SJCRH30 (cell line): ENCODE results near the gene CD320. TPM values are rescaled to one million over a fixed set of nuclear protein-coding genes. Genes with fewer than 3 reads are reported as not detected.
A peak's percentile ranks its signal among the peaks of the same experiment; 100 is the strongest.
"Not testable (repeated sequence)": the region's sequence is repeated elsewhere in the genome, so short reads cannot be mapped to it uniquely, and the experiment has no call there.

ENCODE experiments used
- DNase-seq, 2 experiments: peaks; one replicate each; pipeline ENCODE4 v3.0.0-alpha.2; 2015 to 2020
- H3K27ac ChIP-seq: fragments of 250-450 bp; sonication (Bioruptor Pico); 2 replicates; pipeline ENCODE4 v1.5.1; 2020; ENCODE audit warnings: mild to moderate bottlenecking, moderate library complexity
- H3K27me3 ChIP-seq: fragments of 250-450 bp; sonication (Bioruptor Pico); 2 replicates; pipeline ENCODE4 v1.5.1; 2020; ENCODE audit warnings: mild to moderate bottlenecking, moderate library complexity
- H3K36me3 ChIP-seq: fragments of 250-450 bp; sonication (Bioruptor Pico); 2 replicates; pipeline ENCODE4 v1.5.1; 2020; ENCODE audit warnings: mild to moderate bottlenecking, moderate library complexity
- H3K4me1 ChIP-seq: fragments of 250-450 bp; sonication (Bioruptor Pico); 2 replicates; pipeline ENCODE4 v1.5.1; 2020; ENCODE audit warnings: mild to moderate bottlenecking, moderate library complexity
- H3K4me3 ChIP-seq: fragments of 250-450 bp; sonication (Bioruptor Pico); 2 replicates; pipeline ENCODE4 v1.5.1; 2020; ENCODE audit warnings: mild to moderate bottlenecking, moderate library complexity
- H3K9me3 ChIP-seq: fragments of 250-450 bp; sonication (Bioruptor Pico); replicated peaks from 2 replicates; pipeline ENCODE4 v1.5.1; 2020; ENCODE audit warnings: mild to moderate bottlenecking, moderate library complexity
- total RNA-seq: library from RNA; depleted of rRNA; stranded (reverse); fragments of >200 nt; shearing (Covaris generic); gene quantifications from 2 replicates; pipeline ENCODE4 v1.2.3, GENCODE V29; 2014

The CD320 gene
- total RNA-seq, 1 experiment from 2014 or later = 44.2 TPM

GRCh38 chr19:8306235-8307054, 1.7 kb downstream of the CD320 start:
- peak in 1 of 2 experiments; percentile 1 for DNase-seq

GRCh38 chr19:8305798-8306197, 2.4 kb downstream of the CD320 start:
- H3K9me3 ChIP-seq = no peaks in the 10 kb centered on the region
- no peak overlapping the region for H3K27ac ChIP-seq
- no peak overlapping the region for H3K4me3 ChIP-seq
- H3K27me3 ChIP-seq = no peaks in the 10 kb centered on the region
- no peak for DNase-seq
- H3K4me1 ChIP-seq = peaks cover 9% of the 10 kb centered on the region; the same call in 1 of the 2 replicates
- no peaks in the 10 kb centered on the region for H3K36me3 ChIP-seq

More at GRCh38 chr19:8306235-8307054, 1.7 kb downstream of the CD320 start:
- no peaks in the 10 kb centered on the region for H3K9me3 ChIP-seq
- no peak overlapping the region for H3K4me3 ChIP-seq
- H3K4me1 ChIP-seq = peaks cover 9% of the 10 kb centered on the region; the same call in 1 of the 2 replicates
- peaks cover 3% of the 10 kb centered on the region; the same call in 1 of the 2 replicates for H3K36me3 ChIP-seq
- H3K27ac ChIP-seq = no peak overlapping the region
- H3K27me3 ChIP-seq = no peaks in the 10 kb centered on the region

GRCh38 chr19:8304841-8305621, 3.1 kb downstream of the CD320 start:
- peak; percentile 35 to 50 for DNase-seq
- H3K4me1 ChIP-seq = peaks cover 9% of the 10 kb centered on the region; the same call in 1 of the 2 replicates
- no peaks in the 10 kb centered on the region for H3K9me3 ChIP-seq
- no peaks in the 10 kb centered on the region for H3K27me3 ChIP-seq
- H3K4me3 ChIP-seq = no peak overlapping the region
- H3K27ac ChIP-seq = no peak overlapping the region
- no peaks in the 10 kb centered on the region for H3K36me3 ChIP-seq

- no peaks in the 10 kb centered on the region for H3K27me3 ChIP-seq
Measured at GRCh38 chr19:8302734-8303133, 5.4 kb downstream of the CD320 start.

GRCh38 chr19:8302357-8302691, 5.8 kb downstream of the CD320 start:
- Histone ChIP-seq H3K27ac (no peak overlapping the region), H3K27me3 (no peaks in the 10 kb centered on the region), H3K36me3 (no peaks in the 10 kb centered on the region), H3K4me1 (peaks cover 9% of the 10 kb centered on the region; the same call in 1 of the 2 replicates), H3K4me3 (no peak overlapping the region), H3K9me3 (no peaks in the 10 kb centered on the region)
- peak; percentile 44 to 59 for DNase-seq

More at GRCh38 chr19:8302734-8303133, 5.4 kb downstream of the CD320 start:
- peak in 1 of 2 experiments; percentile 3 for DNase-seq
- H3K4me1 ChIP-seq = peaks cover 9% of the 10 kb centered on the region; the same call in 1 of the 2 replicates
- no peak overlapping the region for H3K27ac ChIP-seq
- H3K9me3 ChIP-seq = no peaks in the 10 kb centered on the region
- H3K4me3 ChIP-seq = no peak overlapping the region
- H3K36me3 ChIP-seq = no peaks in the 10 kb centered on the region

- H3K27ac ChIP-seq, H3K4me1 ChIP-seq, H3K36me3 ChIP-seq, H3K27me3 ChIP-seq, H3K9me3 ChIP-seq, DNase-seq, H3K4me3 ChIP-seq: not testable (repeated sequence)
Measured at GRCh38 chr19:8291337-8291736, 16.8 kb downstream of the CD320 start.

- H3K9me3 ChIP-seq, H3K4me3 ChIP-seq: not testable (repeated sequence)
Measured at GRCh38 chr19:8276508-8276907, 31.6 kb downstream of the CD320 start.

GRCh38 chr19:8269724-8270123, 38.4 kb downstream of the CD320 start:
- no peaks in the 10 kb centered on the region for H3K27me3 ChIP-seq
- no peak for DNase-seq
- no peak overlapping the region for H3K4me3 ChIP-seq
- H3K36me3 ChIP-seq = no peaks in the 10 kb centered on the region
- no peaks in the 10 kb centered on the region for H3K4me1 ChIP-seq
- H3K27ac ChIP-seq = no peak overlapping the region
- H3K9me3 ChIP-seq = no peaks in the 10 kb centered on the region

More at GRCh38 chr19:8276508-8276907, 31.6 kb downstream of the CD320 start:
- not testable (repeated sequence) for H3K27me3 ChIP-seq, H3K36me3 ChIP-seq, H3K4me1 ChIP-seq, DNase-seq, H3K27ac ChIP-seq

- no peak for DNase-seq
- H3K4me1 ChIP-seq = no peaks in the 10 kb centered on the region
- no peaks in the 10 kb centered on the region for H3K9me3 ChIP-seq
- H3K27me3 ChIP-seq = no peaks in the 10 kb centered on the region
- no peak overlapping the region for H3K4me3 ChIP-seq
- no peaks in the 10 kb centered on the region for H3K36me3 ChIP-seq
- H3K27ac ChIP-seq = no peak overlapping the region
Measured at GRCh38 chr19:8265872-8266271, 42.3 kb downstream of the CD320 start.

GRCh38 chr19:8264248-8264647, 43.9 kb downstream of the CD320 start:
- H3K9me3 ChIP-seq, H3K4me3 ChIP-seq, H3K27ac ChIP-seq, H3K4me1 ChIP-seq, DNase-seq, H3K36me3 ChIP-seq, H3K27me3 ChIP-seq: not testable (repeated sequence)

- no peaks in the 10 kb centered on the region for H3K9me3 ChIP-seq
- DNase-seq = no peak
Measured at GRCh38 chr19:8262431-8262830, 45.7 kb downstream of the CD320 start.

GRCh38 chr19:8261881-8262280, 46.3 kb downstream of the CD320 start:
- no peaks in the 10 kb centered on the region for H3K36me3 ChIP-seq
- no peak for DNase-seq
- H3K27me3 ChIP-seq = no peaks in the 10 kb centered on the region
- no peak overlapping the region for H3K27ac ChIP-seq
- H3K9me3 ChIP-seq = no peaks in the 10 kb centered on the region
- no peak overlapping the region for H3K4me3 ChIP-seq
- no peaks in the 10 kb centered on the region for H3K4me1 ChIP-seq

More at GRCh38 chr19:8262431-8262830, 45.7 kb downstream of the CD320 start:
- Histone ChIP-seq H3K4me3 (no peak overlapping the region), H3K4me1 (no peaks in the 10 kb centered on the region), H3K36me3 (no peaks in the 10 kb centered on the region), H3K27ac (no peak overlapping the region), H3K27me3 (no peaks in the 10 kb centered on the region)

GRCh38 chr19:8261347-8261746, 46.8 kb downstream of the CD320 start:
- Histone ChIP-seq H3K27me3 (no peaks in the 10 kb centered on the region), H3K36me3 (no peaks in the 10 kb centered on the region), H3K9me3 (no peaks in the 10 kb centered on the region), H3K4me3 (no peak overlapping the region), H3K27ac (no peak overlapping the region), H3K4me1 (no peaks in the 10 kb centered on the region)
- DNase-seq = no peak

- DNase-seq = no peak
- H3K36me3 ChIP-seq = no peaks in the 10 kb centered on the region
Measured at GRCh38 chr19:8259922-8260247, 48.3 kb downstream of the CD320 start.

GRCh38 chr19:8259142-8259921, 48.8 kb downstream of the CD320 start:
- DNase-seq = no peak

More at GRCh38 chr19:8259922-8260247, 48.3 kb downstream of the CD320 start:
- Histone ChIP-seq H3K4me1 (no peaks in the 10 kb centered on the region), H3K4me3 (no peak overlapping the region), H3K27me3 (no peaks in the 10 kb centered on the region), H3K9me3 (no peaks in the 10 kb centered on the region), H3K27ac (no peak overlapping the region)

More at GRCh38 chr19:8259142-8259921, 48.8 kb downstream of the CD320 start:
- Histone ChIP-seq H3K27me3 (no peaks in the 10 kb centered on the region), H3K9me3 (no peaks in the 10 kb centered on the region), H3K4me1 (no peaks in the 10 kb centered on the region), H3K4me3 (no peak overlapping the region), H3K27ac (no peak overlapping the region), H3K36me3 (no peaks in the 10 kb centered on the region)
